Activated naive CD4-positive, alpha-beta T cell treated with anti-CD3 and anti-CD28 coated beads, Interleukin-2, amount 10 ng/mL, durations not matched to agents 7 days and 5 days (primary cell): Measurements from ENCODE around the gene TMEM72.

ENCODE experiments used
- CTCF ChIA-PET: fragments of 350-600 bp; sonication (Branson Sonifier 250); formaldehyde crosslinking; loops from one replicate; lab custom pipeline; 2021; ENCODE audit warnings: antibody characterized with exemption; lab: Charles Lee
- DNase-seq: peaks from one replicate; pipeline ENCODE4 v3.0.0-alpha.2; 2020
- H3K27ac Mint-ChIP-seq: one replicate; pipeline ENCODE4 v1.8.0; 2021; ENCODE audit warnings: mild to moderate bottlenecking, moderate library complexity, mixed read lengths
- H3K27me3 Mint-ChIP-seq: one replicate; pipeline ENCODE4 v1.8.0; 2021; ENCODE audit warnings: mild to moderate bottlenecking, mixed read lengths
- H3K36me3 Mint-ChIP-seq: one replicate; pipeline ENCODE4 v1.8.0; 2021; ENCODE audit warnings: mixed read lengths
- H3K4me1 Mint-ChIP-seq: one replicate; pipeline ENCODE4 v1.8.0; 2021; ENCODE audit warnings: mixed read lengths
- H3K4me3 Mint-ChIP-seq: one replicate; pipeline ENCODE4 v1.8.0; 2021; ENCODE audit warnings: mild to moderate bottlenecking, moderate library complexity, mixed read lengths
- H3K9me3 Mint-ChIP-seq: one replicate; pipeline ENCODE4 v1.8.0; 2021; ENCODE audit warnings: mixed read lengths

TMEM72 gene

GRCh38 chr10:44929356-44930255 lies 18.5 kb downstream of the TMEM72 start:
- no peak overlapping the region for H3K27ac Mint-ChIP-seq
- peaks cover 14% of the 10 kb centered on the region for H3K27me3 Mint-ChIP-seq
- CTCF ChIA-PET, result no interaction called here
- no peaks in the 10 kb centered on the region for H3K36me3 Mint-ChIP-seq
- H3K4me1 Mint-ChIP-seq, result no peaks in the 10 kb centered on the region
- no peak for DNase-seq
- no peak overlapping the region for H3K4me3 Mint-ChIP-seq
- H3K9me3 Mint-ChIP-seq, result no peaks in the 10 kb centered on the region

- H3K4me1 Mint-ChIP-seq, result peaks cover 5% of the 10 kb centered on the region
- no peaks in the 10 kb centered on the region for H3K36me3 Mint-ChIP-seq
- H3K27me3 Mint-ChIP-seq, result peaks cover 21% of the 10 kb centered on the region
- DNase-seq, result no peak
- no peak overlapping the region for H3K4me3 Mint-ChIP-seq
- H3K9me3 Mint-ChIP-seq, result no peaks in the 10 kb centered on the region
- CTCF ChIA-PET, result interaction anchor here (0.8 to 4.1 kb wide), 7 partner anchors 11 to 304 kb away, joined by 3 to 15 read pairs (median 11); no protein-coding TSS in a partner anchor
- H3K27ac Mint-ChIP-seq, result no peak overlapping the region
Measured at GRCh38 chr10:44930904-44931620, 19.9 kb downstream of the TMEM72 start.

GRCh38 chr10:44931621-44932516 lies 20.7 kb downstream of the TMEM72 start:
- Mint-ChIP-seq H3K27me3 (peaks cover 21% of the 10 kb centered on the region), H3K9me3 (no peaks in the 10 kb centered on the region), H3K4me1 (peaks cover 11% of the 10 kb centered on the region), H3K4me3 (no peak overlapping the region), H3K36me3 (no peaks in the 10 kb centered on the region), H3K27ac (no peak overlapping the region)
- DNase-seq, result no peak
- CTCF ChIA-PET, result interaction anchor here (0.8 to 4.1 kb wide), 23 partner anchors 8 to 314 kb away, joined by 3 to 32 read pairs (median 7); partner anchors contain the start of genes DEPP1 and ZNF22

DNA sequence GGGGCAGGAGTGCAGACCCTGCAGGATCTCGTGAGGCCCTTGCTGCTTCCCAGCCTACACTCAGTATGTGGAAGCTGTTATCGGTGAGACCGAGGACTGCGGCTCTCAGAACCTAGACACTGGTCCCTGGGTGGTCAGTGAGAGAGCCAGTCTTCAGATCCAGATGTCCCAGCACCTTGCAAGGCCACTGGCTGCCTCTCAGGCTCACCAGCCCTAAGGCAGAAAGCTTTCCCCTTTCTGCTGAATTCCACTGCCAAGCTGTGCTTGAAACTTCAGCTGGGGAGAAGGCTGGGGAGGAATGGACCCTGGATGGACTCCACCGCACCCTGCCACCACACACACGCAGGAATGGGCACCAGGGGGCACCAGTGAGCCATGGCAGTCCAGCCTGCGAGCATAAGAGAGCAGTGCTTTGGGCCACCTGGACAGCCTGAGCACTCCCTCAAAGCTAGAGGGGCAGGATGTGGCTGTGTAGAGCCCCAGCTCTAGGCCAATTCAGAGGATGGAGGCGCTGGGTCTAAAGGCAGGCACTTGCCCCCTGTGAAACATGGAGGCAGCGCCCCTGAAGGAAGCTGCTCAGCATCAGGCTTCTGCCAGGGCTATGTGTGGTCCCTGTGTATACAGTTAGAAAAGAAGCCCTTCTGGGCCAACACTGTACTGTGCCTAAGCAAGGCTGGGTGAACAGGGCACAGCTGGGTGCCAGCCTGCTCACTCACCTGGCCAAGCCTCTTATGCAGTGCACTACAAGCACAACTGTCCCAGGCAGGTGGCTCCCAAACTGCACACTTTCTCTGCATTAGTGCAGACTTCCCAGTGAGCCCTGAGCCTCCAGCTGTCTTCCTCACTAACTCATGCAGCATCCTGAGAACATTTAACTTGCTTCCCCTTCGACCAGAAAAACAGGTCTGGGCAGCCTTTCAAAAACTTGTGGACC lies 21.6 kb downstream of the TMEM72 start:
- Mint-ChIP-seq H3K36me3 (no peaks in the 10 kb centered on the region), H3K4me1 (peaks cover 11% of the 10 kb centered on the region), H3K27me3 (peaks cover 21% of the 10 kb centered on the region), H3K27ac (no peak overlapping the region), H3K4me3 (no peak overlapping the region), H3K9me3 (no peaks in the 10 kb centered on the region)
- peak; percentile 89 for DNase-seq
- CTCF ChIA-PET, result interaction anchor here (0.6 to 4.1 kb wide), 36 partner anchors 9 to 397 kb away, joined by 3 to 32 read pairs (median 5); partner anchors contain the start of genes DEPP1, TMEM72 and ZNF22

GRCh38 chr10:44933451-44934321 lies 22.5 kb downstream of the TMEM72 start:
- Mint-ChIP-seq H3K27ac (no peak overlapping the region), H3K4me3 (no peak overlapping the region), H3K4me1 (peaks cover 11% of the 10 kb centered on the region), H3K9me3 (no peaks in the 10 kb centered on the region), H3K27me3 (peaks cover 21% of the 10 kb centered on the region), H3K36me3 (no peaks in the 10 kb centered on the region)
- DNase-seq, result no peak
- CTCF ChIA-PET, result interaction anchor here (0.6 to 4.1 kb wide), 37 partner anchors 8 to 396 kb away, joined by 3 to 32 read pairs (median 5); partner anchors contain the start of genes DEPP1, TMEM72 and ZNF22

GRCh38 chr10:44934416-44935200 lies 23.5 kb downstream of the TMEM72 start:
- peaks cover 11% of the 10 kb centered on the region for H3K4me1 Mint-ChIP-seq
- no peaks in the 10 kb centered on the region for H3K36me3 Mint-ChIP-seq
- H3K27me3 Mint-ChIP-seq, result peaks cover 17% of the 10 kb centered on the region
- H3K9me3 Mint-ChIP-seq, result no peaks in the 10 kb centered on the region
- CTCF ChIA-PET, result interaction anchor here (1.0 to 4.1 kb wide), 6 partner anchors 21 to 60 kb away, joined by 3 to 32 read pairs (median 7); no protein-coding TSS in a partner anchor
- H3K27ac Mint-ChIP-seq, result no peak overlapping the region
- no peak overlapping the region for H3K4me3 Mint-ChIP-seq
- DNase-seq, result no peak

DNA sequence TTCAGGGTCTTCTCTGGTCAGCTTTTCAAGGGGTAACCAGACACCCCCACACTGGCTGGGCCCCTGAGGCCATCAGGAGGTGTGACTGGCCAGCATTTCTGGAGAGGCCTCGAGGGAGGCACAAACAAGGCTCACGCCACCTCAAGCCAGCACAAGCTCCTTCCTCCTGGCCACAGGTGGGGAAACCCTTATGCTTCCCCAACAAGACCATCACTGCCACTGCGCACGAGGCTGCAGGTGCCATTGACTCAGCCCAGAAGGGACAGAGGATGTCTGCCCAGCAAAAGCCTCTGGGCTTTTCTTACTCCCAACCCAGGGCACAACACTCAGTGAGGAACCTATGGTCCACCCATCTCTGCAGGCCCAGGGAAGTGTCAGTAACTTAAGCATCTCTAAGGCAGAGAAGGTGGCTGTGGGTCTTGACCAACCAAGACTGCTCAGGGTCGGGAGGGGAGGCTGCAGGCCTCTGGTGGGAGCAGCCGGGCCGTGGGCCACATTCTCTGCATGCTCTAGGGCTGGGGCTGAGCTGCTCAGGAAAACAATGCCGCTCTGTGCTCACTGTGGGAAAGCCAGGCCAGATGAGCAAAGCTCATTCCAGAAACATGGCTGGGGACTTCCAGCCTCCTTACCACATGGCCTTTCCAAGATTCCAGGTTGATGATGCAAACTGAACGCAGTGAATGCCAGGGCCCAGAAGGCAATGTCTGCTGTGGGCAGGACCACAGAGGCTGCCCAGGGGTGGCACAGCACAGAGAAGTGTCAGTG lies 24.2 kb downstream of the TMEM72 start:
- no peak for DNase-seq
- CTCF ChIA-PET, result interaction anchor here (1.5 to 3.1 kb wide), 2 partner anchors 38 to 59 kb away, joined by 3 to 32 read pairs; no protein-coding TSS in a partner anchor
- Mint-ChIP-seq H3K27me3 (peaks cover 11% of the 10 kb centered on the region), H3K9me3 (no peaks in the 10 kb centered on the region), H3K4me1 (peaks cover 11% of the 10 kb centered on the region), H3K4me3 (no peak overlapping the region), H3K27ac (no peak overlapping the region), H3K36me3 (no peaks in the 10 kb centered on the region)

DNA sequence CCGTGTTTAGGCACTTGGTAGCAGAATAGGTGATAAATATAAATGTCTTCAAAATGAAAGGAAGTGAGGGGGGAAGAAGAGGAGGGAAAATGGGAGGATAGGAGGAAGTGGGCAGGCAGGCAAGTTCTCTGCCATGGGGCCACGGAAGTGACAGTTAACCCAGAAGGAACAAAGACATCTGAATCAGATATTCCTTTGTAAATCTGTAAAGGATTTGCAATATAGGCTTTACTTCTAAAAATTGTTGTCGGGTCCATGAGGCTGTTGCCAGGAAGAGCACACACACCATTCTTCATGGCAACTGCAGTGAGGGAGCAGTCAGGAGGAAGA lies 24.8 kb downstream of the TMEM72 start:
- CTCF ChIA-PET, result no interaction called here
- Mint-ChIP-seq H3K4me1 (peaks cover 11% of the 10 kb centered on the region), H3K9me3 (no peaks in the 10 kb centered on the region), H3K4me3 (no peak overlapping the region), H3K27me3 (peaks cover 11% of the 10 kb centered on the region), H3K27ac (no peak overlapping the region), H3K36me3 (no peaks in the 10 kb centered on the region)
- DNase-seq, result no peak

DNA sequence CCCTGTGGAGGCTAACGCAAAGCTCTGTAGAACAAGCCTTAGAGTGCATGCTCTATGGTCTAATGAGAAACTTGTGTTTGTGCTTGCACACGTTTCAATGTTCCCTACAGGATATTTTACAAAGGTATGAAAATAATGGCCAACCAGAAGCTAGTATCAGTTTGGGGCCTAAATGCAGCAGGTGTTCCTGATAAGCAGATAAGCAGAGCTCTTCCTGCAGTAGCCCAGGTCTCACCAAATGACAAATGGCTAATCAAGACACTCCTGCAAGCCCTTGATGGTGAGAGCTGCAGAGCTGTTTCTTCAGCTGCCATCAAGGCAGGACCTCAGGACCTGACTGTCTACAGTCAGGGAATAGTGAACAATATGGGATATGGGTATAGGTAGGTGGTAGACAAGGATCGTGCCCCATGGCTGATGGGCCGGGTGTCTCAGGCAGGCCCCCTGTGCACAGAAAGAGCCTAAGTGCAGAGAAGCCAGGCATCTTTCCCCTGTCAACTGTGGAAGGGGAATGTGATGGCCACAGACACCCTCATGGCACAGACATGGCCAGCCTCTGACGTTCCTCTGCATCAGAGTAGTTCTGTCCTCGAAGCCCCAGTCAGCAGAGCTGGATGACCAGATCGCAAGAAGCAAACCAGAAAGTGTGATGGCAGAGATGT lies 25.3 kb downstream of the TMEM72 start:
- CTCF ChIA-PET, result interaction anchor here (0.9 kb wide), 1 partner anchor 9 kb away, joined by 3 read pairs; no protein-coding TSS in a partner anchor
- Mint-ChIP-seq H3K9me3 (no peaks in the 10 kb centered on the region), H3K4me1 (peaks cover 11% of the 10 kb centered on the region), H3K36me3 (no peaks in the 10 kb centered on the region), H3K27ac (no peak overlapping the region), H3K27me3 (peaks cover 7% of the 10 kb centered on the region), H3K4me3 (no peak overlapping the region)
- no peak for DNase-seq

DNA sequence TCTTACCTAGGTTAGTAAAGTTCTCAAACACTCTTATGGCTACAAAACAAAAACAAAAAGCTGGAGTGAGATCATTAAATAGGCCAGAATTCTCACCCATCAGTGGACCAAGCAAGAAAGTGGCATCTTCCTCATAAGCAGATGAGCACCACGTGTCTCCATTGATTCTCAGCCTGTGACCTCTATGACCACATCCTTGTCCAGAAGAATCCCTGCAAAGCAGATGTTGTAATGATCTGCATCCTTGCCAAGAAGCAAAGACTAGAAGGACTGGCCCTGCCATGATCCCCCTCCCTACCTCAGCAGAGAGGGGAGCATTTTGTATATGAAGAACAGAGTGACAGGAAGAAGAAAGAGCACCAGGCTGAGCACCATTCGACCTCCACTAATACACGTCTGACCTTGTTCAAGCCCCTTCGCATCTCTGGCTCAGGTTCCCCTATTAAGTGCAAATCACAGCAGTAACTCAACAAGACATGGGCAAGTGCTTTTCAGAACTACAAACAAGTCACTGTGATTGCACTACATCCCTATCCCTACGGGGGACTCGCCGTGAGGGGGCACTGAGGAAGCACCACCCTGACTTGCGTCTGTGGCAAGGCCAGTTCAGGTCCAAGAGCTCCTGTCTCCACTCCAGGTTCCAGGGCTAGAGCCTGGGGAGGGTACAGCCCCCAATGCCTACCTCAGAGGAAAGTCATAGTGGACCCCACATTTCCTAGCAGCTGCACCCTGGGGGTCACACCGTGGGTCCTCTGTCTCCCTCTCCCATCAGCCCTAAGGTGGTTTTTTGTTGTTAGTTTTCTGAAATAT lies 26.3 kb downstream of the TMEM72 start:
- Mint-ChIP-seq H3K9me3 (no peaks in the 10 kb centered on the region), H3K36me3 (no peaks in the 10 kb centered on the region), H3K4me3 (no peak overlapping the region), H3K4me1 (peaks cover 11% of the 10 kb centered on the region), H3K27me3 (peaks cover 7% of the 10 kb centered on the region), H3K27ac (no peak overlapping the region)
- DNase-seq, result no peak
- CTCF ChIA-PET, result interaction anchor here (0.9 kb wide), 1 partner anchor 10 kb away, joined by 3 read pairs; no protein-coding TSS in a partner anchor
